ENCODE data around the gene CHD2.
A peak's percentile ranks its signal among the peaks of the same experiment; 100 is the strongest.

The CHD2 gene

DNA sequence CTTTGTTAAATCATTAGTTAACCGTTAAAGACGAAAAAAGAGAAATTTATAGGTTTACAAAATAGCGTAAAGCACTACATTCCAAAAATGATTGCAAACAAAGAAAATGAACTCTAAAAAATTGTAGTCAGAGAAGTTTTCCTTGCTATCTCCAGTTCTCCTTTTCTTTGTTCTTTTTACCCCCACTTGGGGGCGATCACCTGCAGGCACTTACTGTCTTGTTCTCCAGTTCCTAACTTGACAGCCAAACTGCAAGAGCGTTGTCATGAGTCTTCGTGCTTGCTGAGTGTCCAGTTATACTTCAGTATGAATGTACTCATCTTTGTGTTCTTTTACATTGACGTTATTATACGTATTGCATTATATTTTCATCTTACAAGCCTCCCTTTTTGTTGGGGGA, 54.5 kb downstream of the CHD2 start:
- no peak for DNase-seq (ENCODE audit: low read depth in 2 of 2, low spot score in 1 of 2)

DNA sequence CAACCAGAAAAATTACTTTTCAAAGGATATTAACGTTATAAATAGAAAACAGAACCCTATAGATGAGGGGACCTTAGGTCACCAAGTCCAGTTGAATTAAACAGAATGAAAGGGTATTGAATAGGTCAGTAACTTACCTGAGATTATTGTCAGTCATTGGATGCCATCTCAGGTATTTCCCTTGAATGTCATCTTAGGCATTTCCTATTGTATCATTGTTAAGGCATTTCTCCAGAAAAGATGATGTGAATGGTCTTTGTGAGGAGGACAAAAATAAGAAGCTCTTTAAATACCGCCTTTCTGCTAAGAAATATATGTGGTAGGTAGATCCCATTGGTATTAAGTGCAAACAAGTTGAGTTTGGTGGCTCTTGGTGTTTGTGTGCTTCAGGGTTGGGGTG, 55.6 kb downstream of the CHD2 start:
- no peak for DNase-seq (ENCODE audit: low read depth in 2 of 2, low spot score in 1 of 2)

DNA sequence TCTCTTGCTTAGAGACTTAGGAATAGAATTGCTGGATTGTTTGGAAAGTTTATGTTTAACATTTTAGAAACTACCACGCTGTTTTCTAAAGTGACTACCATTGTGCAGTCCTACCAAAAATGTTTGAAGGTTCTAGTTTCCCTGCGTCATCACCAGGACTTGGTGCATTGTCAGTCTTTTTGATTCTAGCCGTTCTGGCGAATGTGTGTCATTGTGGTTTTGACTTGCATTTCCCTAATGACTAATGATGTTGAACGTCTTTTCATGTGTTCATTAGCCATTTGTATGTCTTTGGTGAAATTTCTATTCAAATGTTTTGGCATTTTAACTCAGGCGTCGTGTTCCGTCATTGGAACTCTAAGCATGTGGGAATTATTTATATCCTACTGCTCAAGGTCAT, 58.0 kb downstream of the CHD2 start:
- peak; percentile 20 to 27 for DNase-seq (ENCODE audit: low read depth in 2 of 2, low spot score in 1 of 2)

DNA sequence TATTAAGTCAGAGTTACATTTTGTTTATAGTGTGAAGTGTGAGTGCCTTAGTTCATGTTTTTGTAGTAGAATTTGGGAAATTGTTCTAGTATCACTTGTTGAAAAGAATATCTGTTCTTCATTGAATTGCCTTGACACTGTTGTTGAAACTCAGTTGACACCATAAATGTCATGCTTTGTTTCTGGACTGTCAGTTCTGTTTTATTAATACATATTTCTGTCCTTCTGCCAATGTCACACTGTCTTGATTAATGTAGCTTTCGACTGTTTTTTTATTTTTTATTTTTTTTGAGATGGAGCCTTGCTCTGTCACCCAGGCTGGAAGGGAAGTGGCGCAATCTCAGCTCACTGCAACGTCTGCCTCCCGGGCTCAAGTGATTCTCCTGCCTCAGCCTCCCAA, 59.1 kb downstream of the CHD2 start:
- no peak for DNase-seq (ENCODE audit: low read depth in 2 of 2, low spot score in 1 of 2)

DNA sequence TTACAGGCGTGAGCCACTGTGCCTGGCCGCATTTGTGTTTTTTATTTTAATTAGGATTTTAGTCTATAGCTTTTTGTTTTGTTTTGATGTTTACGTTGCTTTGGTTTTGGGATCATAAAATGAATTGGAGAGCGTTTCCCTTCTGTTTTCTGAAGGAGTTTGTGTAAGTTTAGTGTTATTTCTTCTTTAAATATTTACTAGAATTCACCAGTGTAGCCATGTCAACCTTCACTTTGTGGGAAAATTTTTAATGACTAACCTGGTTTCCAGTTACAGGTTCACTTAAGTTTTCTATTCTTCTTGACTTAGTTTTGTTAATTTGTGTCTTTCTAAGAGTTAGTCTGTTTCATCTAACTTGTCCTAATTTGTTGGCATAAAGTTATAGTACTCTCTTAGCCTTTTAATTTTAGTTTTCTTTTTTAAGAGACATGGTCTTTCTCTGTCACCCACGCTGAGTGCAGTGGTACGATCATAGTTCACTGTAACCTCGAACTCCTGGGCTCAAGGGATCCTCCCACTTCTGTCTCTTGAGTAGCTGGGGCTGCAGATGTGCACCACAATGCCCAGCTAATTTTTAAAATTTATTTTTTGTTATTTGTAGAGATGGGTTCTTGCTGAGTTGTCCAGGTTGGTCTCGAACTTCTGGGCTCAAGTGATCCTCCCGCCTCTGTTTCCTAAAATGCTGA, 61.0 kb downstream of the CHD2 start:
- no peak for DNase-seq (ENCODE audit: low read depth in 2 of 2, low spot score in 1 of 2)

DNA sequence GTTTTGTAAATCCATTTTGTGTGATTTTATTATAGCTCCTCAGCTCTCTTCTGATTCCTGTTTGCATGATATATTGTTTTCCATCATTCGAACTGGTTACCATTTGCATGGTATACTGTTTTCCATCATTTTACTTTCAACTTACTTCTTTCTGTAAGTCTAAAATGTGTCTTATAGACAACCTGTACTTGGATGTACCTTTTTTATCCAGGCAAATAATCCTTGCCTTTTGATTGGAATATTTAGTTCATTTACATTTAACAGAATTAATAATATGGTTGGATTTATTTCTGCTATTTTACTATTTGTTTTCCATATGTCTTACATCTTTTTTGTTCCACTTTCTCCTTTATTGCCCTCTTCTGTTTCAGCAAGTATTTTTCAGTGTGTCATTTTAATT, 62.8 kb downstream of the CHD2 start:
- no peak for DNase-seq (ENCODE audit: low read depth in 2 of 2, low spot score in 1 of 2)

DNA sequence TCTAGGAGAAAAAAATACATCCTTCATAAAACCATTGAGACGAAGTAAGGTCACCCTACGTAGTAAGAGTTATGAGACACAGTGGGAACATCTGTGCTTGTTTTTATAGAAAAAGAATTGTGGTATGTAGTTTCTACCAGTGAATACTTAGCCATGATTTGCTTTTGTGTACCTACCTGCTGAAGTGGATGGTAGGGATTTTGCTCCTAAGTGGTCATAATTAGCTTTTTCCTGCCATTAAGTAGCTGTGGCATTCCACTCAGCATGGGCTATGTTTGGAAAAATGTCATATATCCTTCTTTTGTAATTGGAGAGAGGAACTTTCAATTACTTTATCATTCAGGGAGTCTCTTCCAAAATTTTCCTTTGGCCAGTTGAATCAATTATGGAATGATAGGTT, 63.7 kb downstream of the CHD2 start:
- DNase-seq (ENCODE audit: low read depth in 2 of 2, low spot score in 1 of 2) = no peak

DNA sequence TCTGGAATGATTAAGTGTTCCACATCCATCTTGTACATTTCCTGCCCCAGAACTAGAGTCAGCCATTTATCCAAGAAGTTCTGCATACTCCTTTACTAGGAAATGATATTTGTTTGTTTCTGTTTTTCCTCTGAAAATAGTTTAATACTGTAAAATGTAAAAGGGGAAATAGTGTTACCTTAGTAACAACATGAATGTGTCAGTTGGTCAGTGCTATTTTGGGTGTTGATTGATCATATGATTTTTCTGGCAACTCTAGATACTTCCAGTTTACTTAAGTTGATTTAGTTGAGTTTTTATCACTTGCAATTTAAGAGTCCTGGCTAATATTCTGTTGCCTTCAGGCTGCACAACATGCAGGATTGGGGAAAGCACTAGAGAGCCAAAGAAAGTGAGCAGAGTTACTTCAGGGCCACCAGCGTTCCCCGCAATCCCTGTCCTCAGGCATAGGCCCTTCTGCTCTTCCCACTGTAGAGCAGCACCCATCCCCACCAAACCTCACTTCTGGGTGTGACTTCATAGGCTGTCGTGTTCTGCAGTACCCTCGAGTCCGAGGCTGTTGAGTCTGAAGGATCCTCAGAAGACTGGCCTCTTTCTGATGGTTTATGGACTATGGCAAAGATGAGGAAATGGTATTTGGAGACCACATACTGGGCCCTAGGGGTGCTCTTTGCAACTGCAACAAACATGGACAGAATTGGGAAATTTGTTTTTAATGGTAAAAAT, 69.0 kb downstream of the CHD2 start:
- DNase-seq (ENCODE audit: low read depth in 2 of 2, low spot score in 1 of 2) = no peak

DNA sequence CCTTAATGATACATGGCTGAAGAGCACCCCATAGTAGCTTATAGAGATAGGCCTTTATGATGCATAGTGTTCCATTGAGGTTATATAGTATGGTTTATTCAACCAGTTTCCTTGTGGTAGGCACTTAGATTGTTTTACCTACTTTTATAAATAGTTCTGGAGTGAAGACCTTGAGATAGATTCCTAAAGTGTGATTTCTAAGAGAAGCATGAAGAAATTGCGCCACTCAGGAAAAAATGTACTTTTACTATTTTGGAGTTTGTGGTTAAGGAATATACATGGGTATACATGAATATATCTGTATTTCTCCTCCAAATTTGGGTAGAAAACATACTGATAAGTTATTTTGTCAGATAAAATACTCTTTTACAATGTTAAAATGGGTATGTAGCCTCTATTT, 70.5 kb downstream of the CHD2 start:
- no peak for DNase-seq (ENCODE audit: low read depth in 2 of 2, low spot score in 1 of 2)

DNA sequence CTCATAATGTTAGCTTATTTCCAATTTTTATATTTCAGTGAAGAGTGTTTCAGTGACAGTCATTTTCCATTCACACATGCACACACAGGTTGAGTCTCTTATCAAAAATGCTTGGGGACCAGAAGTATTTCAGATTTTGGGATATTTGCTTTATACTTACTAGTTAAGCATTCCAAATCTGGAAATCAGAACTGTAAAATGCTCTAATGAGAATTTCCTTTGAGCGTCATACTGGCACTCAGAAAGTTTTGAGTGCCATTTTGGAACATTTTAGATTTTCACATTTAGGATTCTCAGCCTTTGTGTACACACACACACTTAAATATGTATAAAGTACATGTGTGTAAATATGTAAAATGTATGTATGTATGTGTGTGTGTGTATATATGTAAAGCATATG, 71.0 kb downstream of the CHD2 start:
- no peak for DNase-seq (ENCODE audit: low read depth in 2 of 2, low spot score in 1 of 2)

DNA sequence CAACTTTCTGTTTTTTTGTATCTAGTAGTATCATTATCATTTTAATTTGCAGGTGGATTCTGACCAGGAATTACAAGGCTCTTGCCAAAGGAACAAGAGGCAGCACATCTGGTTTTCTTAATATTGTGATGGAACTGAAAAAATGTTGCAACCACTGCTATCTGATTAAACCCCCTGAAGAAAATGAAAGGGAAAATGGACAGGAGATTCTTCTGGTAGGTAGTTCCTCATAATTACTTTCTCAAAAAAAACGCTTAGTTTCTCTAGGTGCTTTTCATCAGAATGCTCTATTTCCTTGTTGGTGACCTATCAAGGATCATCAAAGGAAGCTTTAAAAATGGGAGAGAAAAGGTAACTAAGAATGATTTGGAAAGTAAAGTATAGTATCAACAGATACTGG, 71.6 kb downstream of the CHD2 start:
- no peak for DNase-seq (ENCODE audit: low read depth in 2 of 2, low spot score in 1 of 2)

DNA sequence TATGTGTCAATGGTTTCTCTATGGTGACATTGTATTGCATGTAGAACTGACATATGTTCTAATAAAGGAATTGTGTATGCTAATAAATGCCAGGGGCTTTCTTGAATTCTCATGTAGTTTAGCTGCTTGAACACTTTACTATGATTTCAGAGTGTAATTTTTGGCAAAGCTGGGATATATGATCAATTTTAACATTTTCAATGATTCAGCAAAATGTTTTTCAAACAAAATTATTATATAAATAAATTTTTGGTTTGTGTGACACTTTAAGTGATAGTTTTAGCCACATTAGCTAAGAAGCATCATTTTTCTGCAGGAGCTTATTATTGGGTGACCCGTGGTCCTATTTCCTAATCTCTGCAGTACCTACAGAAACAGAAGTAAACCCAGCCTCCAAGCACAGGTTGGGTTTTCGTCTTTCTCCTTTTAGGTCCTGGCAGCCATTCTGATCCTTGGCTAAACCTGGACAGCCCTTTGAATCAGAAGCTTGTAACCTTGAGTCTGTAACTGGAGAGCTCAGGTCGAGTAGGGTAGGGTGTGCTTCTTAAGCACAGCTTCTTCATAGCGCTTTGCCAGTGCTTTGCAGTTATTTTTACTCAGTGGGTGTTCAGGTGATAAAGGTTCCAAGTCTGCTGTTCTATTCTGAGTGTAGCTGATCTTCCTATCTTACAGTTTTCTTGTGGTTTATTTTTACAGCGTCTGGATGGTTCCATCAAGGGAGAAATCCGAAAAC, 74.2 kb downstream of the CHD2 start:
- no peak for DNase-seq (ENCODE audit: low read depth in 2 of 2, low spot score in 1 of 2)

DNA sequence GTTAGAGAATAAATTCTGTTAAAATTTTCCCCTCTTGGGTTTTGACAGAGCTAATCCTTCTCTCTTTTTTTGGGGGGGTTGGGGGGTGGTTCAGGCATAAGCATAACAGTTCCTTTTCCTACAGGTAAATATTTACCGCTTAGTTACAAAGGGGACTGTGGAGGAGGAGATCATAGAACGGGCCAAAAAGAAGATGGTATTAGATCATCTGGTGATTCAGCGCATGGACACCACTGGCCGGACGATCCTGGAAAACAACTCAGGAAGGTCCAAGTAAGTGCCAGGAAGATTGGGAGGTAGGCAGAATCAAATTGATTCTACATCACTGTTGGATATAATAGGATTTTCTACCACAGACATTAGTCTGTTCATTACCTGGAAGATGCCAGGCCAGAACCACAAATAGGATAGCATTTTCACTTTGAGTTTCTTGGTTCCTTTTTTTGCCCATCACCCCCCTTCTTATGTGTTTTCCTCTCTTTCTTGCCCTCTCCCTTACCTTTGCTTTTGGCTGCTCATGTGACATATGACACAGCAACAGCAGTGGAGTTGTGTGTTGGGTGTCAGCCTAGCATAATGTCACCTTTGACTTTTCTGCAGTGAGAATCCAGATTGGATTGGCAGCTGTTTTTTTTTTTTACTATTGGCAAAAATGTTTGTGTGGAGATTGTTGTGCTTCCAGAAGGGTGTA, 79.0 kb downstream of the CHD2 start:
- no peak for DNase-seq (ENCODE audit: low read depth in 2 of 2, low spot score in 1 of 2)

DNA sequence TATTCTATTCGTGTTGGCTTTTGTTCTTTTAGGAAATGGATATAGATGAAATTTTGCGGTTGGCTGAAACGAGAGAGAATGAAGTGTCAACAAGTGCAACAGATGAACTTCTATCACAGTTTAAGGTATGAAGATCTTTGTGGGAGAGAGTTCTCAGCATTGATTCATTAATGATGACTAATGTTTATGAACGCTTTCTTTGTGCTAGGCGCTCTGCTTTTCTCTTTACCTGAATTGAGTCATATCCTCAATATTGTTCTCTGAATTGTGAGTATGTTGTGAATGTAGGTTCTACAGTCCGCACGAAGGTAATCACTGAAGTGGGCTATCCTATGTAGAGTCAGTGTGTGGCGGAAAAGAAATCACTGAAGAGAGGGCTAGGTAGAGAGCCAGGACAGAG, 81.2 kb downstream of the CHD2 start:
- DNase-seq (ENCODE audit: low read depth in 2 of 2, low spot score in 1 of 2) = no peak

DNA sequence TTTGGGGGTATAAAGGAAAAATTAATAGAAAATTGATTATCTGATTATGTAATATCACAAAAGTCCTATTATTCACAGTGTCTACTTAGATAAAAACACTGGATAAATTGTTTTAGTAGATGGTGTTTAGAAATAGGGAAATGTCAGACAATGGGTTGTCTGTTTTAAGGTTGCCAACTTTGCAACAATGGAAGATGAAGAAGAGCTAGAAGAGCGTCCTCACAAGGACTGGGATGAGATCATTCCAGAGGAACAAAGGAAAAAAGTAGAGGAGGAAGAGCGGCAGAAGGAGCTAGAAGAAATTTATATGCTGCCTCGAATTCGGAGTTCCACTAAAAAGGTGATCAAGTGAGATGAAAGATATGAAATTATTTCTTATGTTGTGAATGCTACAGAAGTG, 84.0 kb downstream of the CHD2 start:
- no peak for DNase-seq (ENCODE audit: low read depth in 2 of 2, low spot score in 1 of 2)

DNA sequence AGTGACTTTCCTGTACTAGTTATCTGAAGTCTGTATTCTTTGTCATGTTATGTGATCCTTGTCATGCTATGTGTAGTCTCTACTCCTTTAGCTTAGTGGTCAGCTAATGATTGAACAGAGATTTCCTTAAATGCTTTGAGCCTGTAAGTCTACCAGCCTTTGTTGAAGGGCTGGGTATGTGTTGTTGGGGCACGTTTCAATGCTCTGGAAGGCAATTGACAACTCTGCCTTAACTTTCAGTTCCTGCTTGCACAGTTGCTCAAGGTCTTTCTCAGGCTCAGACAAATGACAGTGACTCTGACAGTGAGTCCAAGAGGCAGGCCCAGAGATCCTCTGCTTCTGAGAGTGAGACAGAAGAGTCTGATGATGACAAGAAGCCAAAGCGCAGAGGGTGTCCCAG, 89.3 kb downstream of the CHD2 start:
- no peak for DNase-seq (ENCODE audit: low read depth in 2 of 2, low spot score in 1 of 2)

DNA sequence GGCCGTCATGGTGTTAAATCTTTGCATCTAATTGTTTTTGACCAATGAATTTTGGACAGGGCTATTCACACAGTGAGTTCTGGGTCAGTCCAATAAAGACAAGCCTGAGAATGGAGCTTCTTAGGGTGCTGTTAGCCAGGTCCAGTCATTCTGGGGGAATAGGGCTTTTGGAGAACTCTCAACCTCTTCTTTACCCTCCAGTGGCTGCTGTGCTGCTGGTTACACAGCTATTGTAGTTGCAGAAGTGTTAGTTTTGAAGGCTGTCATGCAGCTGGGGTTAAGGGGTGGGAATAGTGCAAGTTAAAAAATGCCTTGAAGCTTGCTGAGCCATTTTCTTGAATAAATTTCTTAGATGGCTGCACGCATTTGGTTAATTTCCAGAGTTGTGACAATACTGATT, 89.9 kb downstream of the CHD2 start:
- no peak for DNase-seq (ENCODE audit: low read depth in 2 of 2, low spot score in 1 of 2)

DNA sequence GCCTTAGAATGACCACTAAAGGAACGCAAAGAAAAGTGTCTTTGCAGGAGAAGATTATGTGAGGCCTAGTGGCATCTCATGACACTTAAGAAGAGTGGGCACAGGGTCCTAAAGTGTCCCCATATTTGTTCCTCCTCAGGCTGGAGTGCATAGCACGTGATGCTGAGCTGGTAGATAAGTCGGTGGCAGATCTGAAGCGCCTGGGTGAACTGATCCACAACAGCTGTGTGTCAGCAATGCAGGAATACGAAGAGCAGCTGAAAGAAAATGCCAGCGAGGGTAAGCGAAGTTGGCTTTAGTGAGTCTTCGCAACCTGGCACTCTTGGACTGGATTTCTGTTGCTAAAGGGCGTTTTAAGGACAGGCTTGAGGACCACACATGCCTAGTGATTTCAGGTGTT, 92.6 kb downstream of the CHD2 start:
- DNase-seq (ENCODE audit: low read depth in 2 of 2, low spot score in 1 of 2) = no peak

DNA sequence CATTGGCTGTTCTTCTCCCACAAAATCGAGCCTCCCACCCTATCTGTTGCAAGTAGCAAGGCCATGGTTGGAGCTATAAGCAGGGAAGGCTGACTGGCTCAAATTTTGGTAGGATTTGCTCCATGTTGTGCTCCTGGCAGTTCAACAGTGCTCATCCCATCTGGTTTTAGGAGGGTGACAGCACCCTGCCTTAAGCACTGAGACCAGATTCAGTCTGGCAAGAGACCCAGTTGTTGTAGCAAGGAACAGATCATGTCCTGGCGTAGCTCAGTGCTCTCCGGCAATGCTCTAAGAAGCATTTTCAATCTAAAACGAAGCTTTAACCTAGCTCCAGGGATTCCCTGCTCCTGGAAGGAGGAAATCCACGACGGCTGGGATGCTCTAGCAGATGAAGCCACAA, 97.7 kb downstream of the CHD2 start:
- no peak for DNase-seq (ENCODE audit: low read depth in 2 of 2, low spot score in 1 of 2)

DNA sequence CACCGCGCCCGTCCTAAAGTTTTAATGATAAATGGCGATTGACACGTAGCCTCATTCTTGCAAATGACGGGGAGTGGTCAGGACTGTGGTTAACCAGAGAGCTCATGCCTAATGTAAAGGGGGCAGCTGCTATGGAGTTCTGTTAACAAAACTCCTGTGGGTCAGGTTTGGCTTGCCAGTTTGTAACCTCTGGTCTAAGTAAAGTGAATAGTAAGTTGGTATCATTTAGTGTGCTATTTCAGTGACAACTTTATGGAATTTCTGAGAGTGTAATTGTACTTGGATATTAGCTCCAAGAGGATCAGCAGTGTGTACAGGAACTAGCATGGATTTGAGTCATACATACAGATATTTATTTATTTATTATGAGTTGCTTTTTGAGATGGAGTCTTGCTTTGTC, 101.0 kb downstream of the CHD2 start:
- no peak for DNase-seq (ENCODE audit: low read depth in 2 of 2, low spot score in 1 of 2)

DNA sequence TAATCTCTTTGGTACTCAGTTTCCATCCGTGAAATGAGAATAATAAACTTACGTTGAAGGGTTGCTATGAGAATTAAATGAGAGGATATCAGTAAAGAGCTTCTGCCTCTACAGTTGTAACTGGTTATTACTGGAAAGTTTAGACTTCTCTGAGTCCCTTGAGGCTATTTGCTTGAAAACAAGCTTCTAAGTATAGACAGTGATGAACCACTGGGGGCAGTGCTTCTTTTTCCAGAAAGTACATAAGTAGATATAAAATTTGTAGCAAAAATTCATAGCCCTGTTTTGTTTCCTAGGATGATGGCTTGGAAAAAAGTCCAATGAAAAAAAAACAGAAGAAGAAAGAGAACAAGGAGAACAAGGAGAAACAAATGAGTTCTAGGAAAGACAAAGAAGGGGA, 101.8 kb downstream of the CHD2 start:
- DNase-seq (ENCODE audit: low read depth in 2 of 2, low spot score in 1 of 2) = no peak

DNA sequence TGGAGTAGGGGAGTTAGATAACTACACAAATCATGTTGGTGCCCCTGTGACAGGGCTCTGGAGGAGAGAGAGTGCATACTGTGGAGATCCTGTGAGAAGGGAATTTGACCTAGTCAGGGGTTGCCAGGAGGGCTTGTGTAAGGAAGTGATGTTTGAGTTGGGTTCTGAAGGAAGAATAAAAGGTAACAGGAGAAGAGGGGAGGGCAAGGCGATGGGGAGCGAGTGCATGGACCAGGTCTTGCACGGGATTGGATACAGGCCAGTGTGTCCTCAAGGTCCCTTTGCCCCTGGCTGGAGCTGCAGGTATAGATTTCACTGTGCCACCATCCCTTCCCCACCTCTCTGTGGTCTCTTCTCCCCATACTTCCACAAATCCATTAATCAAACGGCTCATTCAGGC, 105.0 kb downstream of the CHD2 start:
- DNase-seq (ENCODE audit: low read depth in 2 of 2, low spot score in 1 of 2) = no peak

Data from stimulated activated CD8-positive, alpha-beta memory T cell treated with anti-CD3 and anti-CD28 coated beads, Interleukin-4, amount 100 ng/mL, for 4 hours (primary cell).